Lung (tissue), 12 donors: ENCODE data around the gene REEP3. TPM values are rescaled to one million over a fixed set of nuclear protein-coding genes. Genes with fewer than 3 reads are reported as not detected.
"Not testable (repeated sequence)": the region's sequence is repeated elsewhere in the genome, so short reads cannot be mapped to it uniquely, and the experiment has no call there.

Source experiments
- ATAC-seq: fragments of 200-7000 bp; cut with Tn5 transposase; one replicate; pipeline ENCODE4 v1.9.1; 2020; ENCODE audit warnings: moderate number of reproducible peaks; ENCODE audit not compliant: insufficient read depth, low FRiP score
- DNase-seq, 3 donors: peaks; one replicate each; pipeline ENCODE4 v3.0.0-alpha.2; 2013 to 2017
- H3K27ac ChIP-seq, 2 donors: one replicate each; pipeline ENCODE4 v1.5.1; 2013; ENCODE audit warnings: mild to moderate bottlenecking in 2 of 2, moderate library complexity in 2 of 2, control low read depth in 1 of 2, inconsistent platforms in 1 of 2, low read depth in 1 of 2, low read length in 1 of 2
- H3K27me3 ChIP-seq, 3 donors: one replicate each; pipeline ENCODE4 v1.5.1; 2013; ENCODE audit warnings: low read length in 2 of 3; ENCODE audit not compliant: control insufficient read depth in 3 of 3, insufficient read depth in 3 of 3
- H3K36me3 ChIP-seq, 4 donors: one replicate each; pipeline ENCODE4 v1.5.1; 2013; ENCODE audit warnings: low read length in 4 of 4, mild to moderate bottlenecking in 1 of 4, moderate library complexity in 1 of 4; ENCODE audit not compliant: control insufficient read depth in 4 of 4, insufficient read depth in 4 of 4
- H3K4me1 ChIP-seq, 5 donors: one replicate each; pipeline ENCODE4 v1.5.1; 2013; ENCODE audit warnings: low read length in 5 of 5, mild to moderate bottlenecking in 2 of 5, moderate library complexity in 1 of 5; ENCODE audit not compliant: control insufficient read depth in 5 of 5, insufficient read depth in 5 of 5
- H3K4me3 ChIP-seq: one replicate; pipeline ENCODE4 v1.5.1; 2013; ENCODE audit warnings: mild to moderate bottlenecking, control low read depth, moderate library complexity
- H3K9ac ChIP-seq, 2 donors: one replicate each; pipeline ENCODE4 v1.5.1; 2013; ENCODE audit warnings: low read length in 2 of 2, control low read depth in 1 of 2; ENCODE audit not compliant: insufficient read depth in 1 of 2
- H3K9me3 ChIP-seq, 4 donors: one replicate each; pipeline ENCODE4 v1.5.1; 2013; ENCODE audit warnings: low read length in 3 of 4, mild to moderate bottlenecking in 1 of 4, moderate library complexity in 1 of 4; ENCODE audit not compliant: control insufficient read depth in 4 of 4, insufficient read depth in 3 of 4
- WGBS, 2 donors: extraction: QIAGEN DNeasy Blood & Tissue Kit; methylation state at CpG; one replicate each; pipeline ENCODE4 v1.1.7; 2013; 5-methylcytosine and 5-hydroxymethylcytosine counted together
- polyA plus RNA-seq, 2 donors: library from polyadenylated mRNA; stranded (reverse); fragments of 200-250 nt; gene quantifications; one replicate each; pipeline ENCODE4 v1.2.1, GENCODE V29; 2013
- total RNA-seq, 2 donors: library from RNA; depleted of rRNA in 1 of 2; stranded (reverse); fragments of >200 nt in 1 of 2; gene quantifications; one replicate each; pipeline ENCODE4 v1.2.1, GENCODE V29; 2014 to 2021
- TF ChIP-seq, protein P1 (sequence below): IDR thresholded peaks from 2 replicates; pipeline ENCODE4 v1.5.1; 2012; ENCODE audit warnings: mild to moderate bottlenecking; ENCODE audit errors: control extremely low read depth, extremely low read depth
- donor health status: control.
- donor health status: control.
- donor health status: Bipolar disorder and iron deficiency.
- donor health status: healthy.
- donor health status: DM: yes; HTN: yes; CAD: no.

Gene REEP3
- total and polyA plus RNA-seq, 4 donors, result 11.5 to 45.9 (median 24.5) TPM

DNA sequence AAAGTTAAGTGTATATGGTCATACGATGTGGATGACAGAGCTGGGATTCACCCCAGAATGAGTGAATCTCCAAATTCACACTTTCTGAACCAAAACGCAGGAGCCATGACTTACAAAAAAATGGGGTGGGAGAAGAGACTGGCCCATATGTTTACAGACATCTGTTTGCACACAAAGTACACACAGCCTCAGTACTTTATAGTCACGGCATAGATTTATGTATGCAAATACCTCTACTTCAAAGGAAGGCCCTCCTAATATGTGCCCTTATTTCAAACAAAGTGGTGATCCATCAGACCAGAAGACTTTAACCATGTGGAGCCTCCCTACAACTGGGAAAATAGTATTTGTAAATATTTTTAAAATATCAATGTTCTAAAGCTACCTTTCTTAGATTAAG lies 33.2 kb upstream of the REEP3 start:
- TF ChIP-seq, protein P1, sequence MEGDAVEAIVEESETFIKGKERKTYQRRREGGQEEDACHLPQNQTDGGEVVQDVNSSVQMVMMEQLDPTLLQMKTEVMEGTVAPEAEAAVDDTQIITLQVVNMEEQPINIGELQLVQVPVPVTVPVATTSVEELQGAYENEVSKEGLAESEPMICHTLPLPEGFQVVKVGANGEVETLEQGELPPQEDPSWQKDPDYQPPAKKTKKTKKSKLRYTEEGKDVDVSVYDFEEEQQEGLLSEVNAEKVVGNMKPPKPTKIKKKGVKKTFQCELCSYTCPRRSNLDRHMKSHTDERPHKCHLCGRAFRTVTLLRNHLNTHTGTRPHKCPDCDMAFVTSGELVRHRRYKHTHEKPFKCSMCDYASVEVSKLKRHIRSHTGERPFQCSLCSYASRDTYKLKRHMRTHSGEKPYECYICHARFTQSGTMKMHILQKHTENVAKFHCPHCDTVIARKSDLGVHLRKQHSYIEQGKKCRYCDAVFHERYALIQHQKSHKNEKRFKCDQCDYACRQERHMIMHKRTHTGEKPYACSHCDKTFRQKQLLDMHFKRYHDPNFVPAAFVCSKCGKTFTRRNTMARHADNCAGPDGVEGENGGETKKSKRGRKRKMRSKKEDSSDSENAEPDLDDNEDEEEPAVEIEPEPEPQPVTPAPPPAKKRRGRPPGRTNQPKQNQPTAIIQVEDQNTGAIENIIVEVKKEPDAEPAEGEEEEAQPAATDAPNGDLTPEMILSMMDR, result no peak
- no peak overlapping the region for H3K4me3 ChIP-seq
- WGBS, 2 donors, result 83 to 87% methylated on average over 3 of the region's 3 CpGs
- DNase-seq, result no peak
- no peak overlapping the region for H3K9ac ChIP-seq
- no peak for ATAC-seq
- no peak overlapping the region for H3K27ac ChIP-seq
- H3K4me1 ChIP-seq, result peaks cover 0 to 19% (median 14%) of the 10 kb centered on the region in 5 donors
- H3K27me3 ChIP-seq, result no peaks in the 10 kb centered on the region
- no peaks in the 10 kb centered on the region for H3K36me3 ChIP-seq
- H3K9me3 ChIP-seq, result peaks cover 0 to 3% (median 0%) of the 10 kb centered on the region in 4 donors

GRCh38 chr10:63489838-63490237 lies 31.4 kb upstream of the REEP3 start:
- Histone ChIP-seq H3K4me3 (no peak overlapping the region), H3K27me3 (no peaks in the 10 kb centered on the region)
- 96 to 100% methylated on average over 3 of the region's 3 CpGs for WGBS, 2 donors

GRCh38 chr10:63491588-63492316 lies 29.4 kb upstream of the REEP3 start:
- H3K9ac ChIP-seq, result peak overlapping the region in 1 of 2 donors; percentile 66
- H3K27ac ChIP-seq, result no peak overlapping the region
- H3K9me3 ChIP-seq, result peaks cover 0 to 3% (median 0%) of the 10 kb centered on the region in 4 donors
- no peaks in the 10 kb centered on the region for H3K27me3 ChIP-seq
- H3K4me1 ChIP-seq, result peaks cover 0 to 17% (median 14%) of the 10 kb centered on the region in 5 donors
- H3K4me3 ChIP-seq, result no peak overlapping the region
- TF ChIP-seq, protein P1, result no peak
- DNase-seq (peak; percentile 66 to 96 (median 92)), ATAC-seq (peak; percentile 77)
- peaks cover 0 to 1% (median 0%) of the 10 kb centered on the region in 4 donors for H3K36me3 ChIP-seq
- WGBS, 2 donors, result 61 to 83% methylated on average over 8 of the region's 8 CpGs

More at GRCh38 chr10:63489838-63490237, 31.4 kb upstream of the REEP3 start:
- Histone ChIP-seq H3K9ac (no peak overlapping the region), H3K9me3 (peaks cover 0 to 3% (median 0%) of the 10 kb centered on the region in 4 donors), H3K4me1 (peaks cover 0 to 16% (median 14%) of the 10 kb centered on the region in 5 donors), H3K36me3 (no peaks in the 10 kb centered on the region), H3K27ac (no peak overlapping the region)
- DNase-seq (no peak), ATAC-seq (no peak)
- TF ChIP-seq, protein P1, result no peak

- not testable (repeated sequence) for H3K9me3 ChIP-seq, H3K27me3 ChIP-seq, H3K36me3 ChIP-seq, H3K4me3 ChIP-seq, DNase-seq, ATAC-seq
- Histone ChIP-seq H3K27ac (peak overlapping the region in 1 of 2 donors; percentile 40), H3K4me1 (peaks cover 0 to 17% (median 14%) of the 10 kb centered on the region in 5 donors), H3K9ac (peak overlapping the region in 1 of 2 donors; percentile 66)
- 82 to 84% methylated on average over 6 of the region's 6 CpGs for WGBS, 2 donors
Observed at GRCh38 chr10:63492317-63492690, 28.9 kb upstream of the REEP3 start.
